GM10248 (cell line): ENCODE data around the gene GALNTL6.

Experiments used
- CTCF ChIA-PET: fragments of 300-600 bp; sonication (Branson Sonifier 250); formaldehyde crosslinking; extraction: SDS; loops from one replicate; lab custom pipeline; 2021; ENCODE audit warnings: antibody characterized with exemption; lab: Yijun Ruan, JAX
- POLR2A ChIA-PET: fragments of 350-650 bp; sonication (Branson Sonifier 250); formaldehyde crosslinking; extraction: SDS; loops from one replicate; lab custom pipeline; 2020; ENCODE audit warnings: antibody characterized with exemption; lab: Yijun Ruan, JAX
- DNase-seq: peaks from one replicate; pipeline ENCODE4 v3.0.0; 2012; ENCODE audit errors: extremely low spot score
- CTCF ChIP-seq: IDR thresholded peaks from 2 replicates; pipeline ENCODE4 v1.5.1; 2012; ENCODE audit warnings: mild to moderate bottlenecking, low read depth; ENCODE audit errors: extremely low read depth, missing control alignments, control extremely low read depth

The GALNTL6 gene

GRCh38 chr4:171983935-171984805 lies 171.0 kb downstream of the GALNTL6 start:
- DNase-seq = no peak
- no peak for TF ChIP-seq CTCF
- ChIA-PET POLR2A (no interaction called here), CTCF (interaction anchor here (1.0 to 2.0 kb wide), 4 partner anchors 22 to 38 kb away, joined by 3 to 6 read pairs (median 3); no protein-coding TSS in a partner anchor)

- DNase-seq = no peak
- ChIA-PET CTCF (interaction anchor here (1.0 to 1.4 kb wide), 2 partner anchors 26 to 39 kb away, joined by 3 read pairs; no protein-coding TSS in a partner anchor), POLR2A (no interaction called here)
- no peak for TF ChIP-seq CTCF
Observed at GRCh38 chr4:171985129-171985528, 171.9 kb downstream of the GALNTL6 start.

DNA sequence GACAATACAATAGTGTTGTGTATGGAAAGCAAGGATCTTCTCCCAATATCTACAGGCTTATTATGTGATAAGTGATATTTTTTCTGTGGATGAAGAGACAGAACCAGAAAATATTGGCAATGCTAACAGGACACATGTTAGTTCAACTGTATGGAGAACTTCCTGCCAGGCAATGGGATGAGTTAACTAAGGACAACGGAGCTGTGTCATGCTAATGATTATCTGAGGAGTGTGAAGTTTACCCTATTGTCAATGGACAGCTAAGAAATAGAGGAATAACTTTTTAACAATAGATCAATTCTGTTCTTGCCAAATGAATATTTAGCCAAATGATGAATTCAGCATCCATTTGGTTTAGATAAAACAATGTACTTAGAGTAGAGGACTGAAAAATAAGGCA lies 180.0 kb downstream of the GALNTL6 start:
- TF ChIP-seq CTCF = no peak
- CTCF ChIA-PET = no interaction called here
- POLR2A ChIA-PET = no interaction called here

DNA sequence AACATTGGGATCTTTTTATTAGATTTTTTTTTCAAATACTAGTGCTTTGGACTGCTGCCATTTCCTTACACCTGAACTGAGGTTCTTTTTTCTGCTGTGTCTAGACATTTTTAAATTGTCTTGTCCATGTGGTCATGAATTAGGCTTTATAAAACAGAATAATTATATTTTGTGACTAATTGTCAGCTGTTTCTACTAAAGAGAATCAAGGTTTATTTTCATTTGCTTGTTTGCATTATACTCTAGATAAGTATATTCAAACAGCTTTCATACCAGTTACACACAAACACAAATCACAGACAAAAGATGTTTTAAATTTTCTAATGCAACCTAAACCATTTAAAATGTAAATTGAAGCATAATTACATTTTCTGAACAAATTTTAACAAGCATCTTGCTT lies 194.7 kb downstream of the GALNTL6 start:
- no peak for DNase-seq
- no peak for TF ChIP-seq CTCF
- CTCF ChIA-PET = no interaction called here
- POLR2A ChIA-PET = no interaction called here

More for the DNA sequence above, 180.0 kb downstream of the GALNTL6 start:
- no peak for DNase-seq

DNA sequence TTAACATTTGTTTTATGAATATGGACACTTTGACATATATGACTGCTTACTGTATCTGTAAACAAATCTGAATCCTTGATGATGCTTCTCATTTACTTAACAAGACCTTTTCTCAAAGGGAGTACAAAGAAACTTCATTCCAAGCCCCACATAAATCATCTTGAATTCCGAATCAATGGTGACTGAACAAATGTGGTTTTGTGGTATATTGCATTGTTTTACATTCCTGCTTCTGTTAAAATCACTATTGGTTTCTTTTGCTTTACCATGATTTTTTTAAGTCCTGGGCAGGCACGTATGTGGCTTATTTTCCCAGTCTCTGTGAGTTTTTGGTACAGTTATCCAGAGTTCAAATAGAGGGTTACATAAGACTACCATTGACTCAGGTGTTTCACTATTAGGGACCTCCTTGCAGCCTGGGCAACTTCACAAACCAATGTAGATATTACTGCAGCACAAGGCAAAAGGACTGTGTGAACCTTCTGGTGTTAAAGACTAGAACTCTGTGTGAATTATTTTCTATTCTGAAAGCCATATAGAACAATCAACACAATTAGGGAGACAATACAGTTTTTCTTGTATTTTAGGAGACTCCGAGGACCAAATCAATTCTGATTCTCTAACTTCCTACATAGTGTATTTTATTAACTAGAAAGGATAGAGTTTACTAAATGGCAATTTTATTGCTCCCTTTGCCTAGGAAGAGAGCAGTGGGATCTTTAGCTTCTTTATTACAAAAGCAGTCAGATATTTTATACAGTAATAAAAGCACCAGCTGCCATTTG lies 196.4 kb downstream of the GALNTL6 start:
- no peak for TF ChIP-seq CTCF
- ChIA-PET CTCF (interaction anchor here (1.8 kb wide), 1 partner anchor 8 kb away, joined by 5 read pairs; no protein-coding TSS in a partner anchor), POLR2A (no interaction called here)
- DNase-seq = no peak

GRCh38 chr4:172011196-172011595 lies 198.0 kb downstream of the GALNTL6 start:
- ChIA-PET POLR2A (no interaction called here), CTCF (interaction anchor here (1.1 to 2.1 kb wide), 3 partner anchors 10 to 23 kb away, joined by 3 to 5 read pairs (median 5); no protein-coding TSS in a partner anchor)
- DNase-seq = no peak
- no peak for TF ChIP-seq CTCF
